NCI-H146 treated with DMSO at 0.1 percent for 48 hours (cell line): Measurements from ENCODE around the gene SMG9.

ENCODE experiments used
- DNase-seq: peaks from one replicate; lab custom pipeline; 2025; ENCODE audit not compliant: unreplicated experiment; lab: John Stamatoyannopoulos, UW

Gene SMG9

GRCh38 chr19:43726736-43727592 is 27.8 kb downstream of the SMG9 start:
- DNase-seq, result no peak

- DNase-seq, result no peak
Measured at GRCh38 chr19:43725468-43725867, 29.3 kb downstream of the SMG9 start.

GRCh38 chr19:43724896-43725295 is 29.9 kb downstream of the SMG9 start:
- DNase-seq, result no peak

- DNase-seq, result no peak
Measured at GRCh38 chr19:43723588-43723987, 31.2 kb downstream of the SMG9 start.

- no peak for DNase-seq
Measured at GRCh38 chr19:43721469-43722048, 33.2 kb downstream of the SMG9 start.

GRCh38 chr19:43720936-43721335 is 33.8 kb downstream of the SMG9 start:
- DNase-seq, result no peak

GRCh38 chr19:43719918-43720317 is 34.8 kb downstream of the SMG9 start:
- DNase-seq, result no peak

GRCh38 chr19:43719378-43719868 is 35.3 kb downstream of the SMG9 start:
- no peak for DNase-seq

- DNase-seq, result no peak
Measured at GRCh38 chr19:43718627-43719377, 36.0 kb downstream of the SMG9 start.

- no peak for DNase-seq
Measured at GRCh38 chr19:43715776-43716175, 39.0 kb downstream of the SMG9 start, which contains the start of gene IRGC. Gene IRGC (plus strand): TSS chr19:43716076. CDS start chr19:43718559, 2,483 bp downstream.

GRCh38 chr19:43713208-43713607 is 41.6 kb downstream of the SMG9 start:
- no peak for DNase-seq

- no peak for DNase-seq
Measured at GRCh38 chr19:43711751-43712355, 42.9 kb downstream of the SMG9 start.

GRCh38 chr19:43708716-43709115 is 46.0 kb downstream of the SMG9 start:
- no peak for DNase-seq

GRCh38 chr19:43707158-43707712 is 47.5 kb downstream of the SMG9 start:
- no peak for DNase-seq

GRCh38 chr19:43705729-43706128 is 49.0 kb downstream of the SMG9 start:
- DNase-seq, result no peak

GRCh38 chr19:43704002-43704705 is 50.6 kb downstream of the SMG9 start:
- no peak for DNase-seq

GRCh38 chr19:43700395-43701000 is 54.3 kb downstream of the SMG9 start:
- DNase-seq, result no peak

- peak; percentile 8 for DNase-seq
Measured at GRCh38 chr19:43699506-43700394, 55.0 kb downstream of the SMG9 start.

GRCh38 chr19:43697295-43697694 is 57.5 kb downstream of the SMG9 start:
- DNase-seq, result no peak
